Brain microvascular endothelial cell (primary cell): ENCODE measurements around the gene SP8.

ENCODE experiments used
- DNase-seq: peaks from one replicate; pipeline ENCODE4 v3.0.0-alpha.2; 2020
- H3K27ac ChIP-seq: fragments of 250-450 bp; sonication (Bioruptor Pico); 2 replicates; pipeline ENCODE4 v1.5.1; 2020; ENCODE audit warnings: mild to moderate bottlenecking, moderate library complexity
- H3K27me3 ChIP-seq: fragments of 250-450 bp; sonication (Bioruptor Pico); replicated peaks from 2 replicates; pipeline ENCODE4 v1.5.1; 2020; ENCODE audit warnings: mild to moderate bottlenecking
- H3K36me3 ChIP-seq: fragments of 250-450 bp; sonication (Bioruptor Pico); replicated peaks from 2 replicates; pipeline ENCODE4 v1.5.1; 2020; ENCODE audit warnings: mild to moderate bottlenecking
- H3K4me3 ChIP-seq: 2 replicates; pipeline ENCODE4 v1.5.1; 2011; ENCODE audit warnings: low read depth, mild to moderate bottlenecking, control low read depth, low read length, moderate library complexity
- in situ Hi-C: cut with HindIII; loops from 2 replicates; pipeline ENCODE4 v1.10.0; 2017; ENCODE audit warnings: low sequenced_read_pairs, low pct_ligation_motif_present
- TF ChIP-seq, protein P1 (sequence below): IDR thresholded peaks from 2 replicates; pipeline ENCODE4 v1.5.1; 2011; ENCODE audit warnings: low read depth, mild to moderate bottlenecking, moderate library complexity, low read length, control low read depth, inconsistent platforms; ENCODE audit errors: missing control alignments

SP8 gene

DNA sequence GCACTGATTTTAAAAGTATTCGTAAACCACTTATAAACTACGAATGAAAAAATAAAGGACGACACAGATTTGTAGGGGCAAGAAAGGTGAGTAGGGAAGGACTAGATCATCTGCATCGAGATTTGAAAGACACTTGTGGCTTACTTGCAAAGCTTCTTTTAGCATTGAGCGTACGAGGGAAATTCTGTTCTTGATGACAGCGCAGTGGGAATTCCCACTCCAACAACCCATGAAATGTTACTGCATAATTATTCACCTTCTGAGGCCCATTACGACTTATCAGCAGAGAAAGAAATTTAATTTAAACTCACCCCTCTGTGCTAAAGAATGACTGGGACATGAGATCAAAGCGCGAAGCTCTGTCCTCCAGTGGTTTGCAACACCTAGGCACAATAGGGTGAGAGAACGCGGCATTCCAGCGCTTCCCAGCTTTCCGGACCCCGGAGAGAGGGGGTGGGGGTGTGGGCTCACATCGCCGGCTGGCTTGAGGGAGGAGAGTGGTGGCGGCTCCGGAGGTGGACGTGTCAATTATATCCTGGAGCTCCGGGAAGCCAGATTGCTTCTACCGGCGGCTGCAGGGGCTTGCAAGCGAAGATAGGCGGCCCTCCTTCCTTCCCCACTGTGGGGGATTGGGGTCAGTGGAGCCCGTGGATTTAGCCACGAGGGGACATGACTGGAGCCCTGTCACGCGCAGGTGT, 10.3 kb downstream of the SP8 start:
- TF ChIP-seq, protein P1, sequence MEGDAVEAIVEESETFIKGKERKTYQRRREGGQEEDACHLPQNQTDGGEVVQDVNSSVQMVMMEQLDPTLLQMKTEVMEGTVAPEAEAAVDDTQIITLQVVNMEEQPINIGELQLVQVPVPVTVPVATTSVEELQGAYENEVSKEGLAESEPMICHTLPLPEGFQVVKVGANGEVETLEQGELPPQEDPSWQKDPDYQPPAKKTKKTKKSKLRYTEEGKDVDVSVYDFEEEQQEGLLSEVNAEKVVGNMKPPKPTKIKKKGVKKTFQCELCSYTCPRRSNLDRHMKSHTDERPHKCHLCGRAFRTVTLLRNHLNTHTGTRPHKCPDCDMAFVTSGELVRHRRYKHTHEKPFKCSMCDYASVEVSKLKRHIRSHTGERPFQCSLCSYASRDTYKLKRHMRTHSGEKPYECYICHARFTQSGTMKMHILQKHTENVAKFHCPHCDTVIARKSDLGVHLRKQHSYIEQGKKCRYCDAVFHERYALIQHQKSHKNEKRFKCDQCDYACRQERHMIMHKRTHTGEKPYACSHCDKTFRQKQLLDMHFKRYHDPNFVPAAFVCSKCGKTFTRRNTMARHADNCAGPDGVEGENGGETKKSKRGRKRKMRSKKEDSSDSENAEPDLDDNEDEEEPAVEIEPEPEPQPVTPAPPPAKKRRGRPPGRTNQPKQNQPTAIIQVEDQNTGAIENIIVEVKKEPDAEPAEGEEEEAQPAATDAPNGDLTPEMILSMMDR: no peak
- Histone ChIP-seq H3K4me3 (no peak overlapping the region), H3K27ac (no peak overlapping the region), H3K27me3 (peaks cover 58% of the 10 kb centered on the region), H3K36me3 (no peaks in the 10 kb centered on the region)
- no peak for DNase-seq
- in situ Hi-C loops: no loop called here

DNA sequence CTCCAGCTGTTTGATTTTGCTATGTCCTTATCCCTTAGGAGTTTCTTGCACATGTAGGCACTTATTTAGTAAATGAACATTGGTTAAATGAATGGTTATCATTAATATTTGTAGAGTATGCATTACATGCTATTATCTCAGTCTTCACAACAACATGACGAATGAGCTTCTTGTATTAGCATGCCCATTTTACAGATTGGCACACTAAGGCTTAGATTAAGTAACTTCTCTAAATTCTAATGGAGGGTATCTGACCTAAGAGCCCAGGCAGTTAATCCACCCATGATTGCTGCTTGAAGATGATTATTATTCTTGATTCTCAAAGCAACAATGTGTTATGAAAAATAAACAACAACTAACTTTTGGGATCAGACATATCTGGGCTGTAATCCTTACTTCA, 32.7 kb downstream of the SP8 start:
- Histone ChIP-seq H3K27ac (no peak overlapping the region), H3K36me3 (no peaks in the 10 kb centered on the region), H3K27me3 (no peaks in the 10 kb centered on the region), H3K4me3 (no peak overlapping the region)
- DNase-seq: no peak
- in situ Hi-C loops: no loop called here
- TF ChIP-seq, protein P1: no peak

DNA sequence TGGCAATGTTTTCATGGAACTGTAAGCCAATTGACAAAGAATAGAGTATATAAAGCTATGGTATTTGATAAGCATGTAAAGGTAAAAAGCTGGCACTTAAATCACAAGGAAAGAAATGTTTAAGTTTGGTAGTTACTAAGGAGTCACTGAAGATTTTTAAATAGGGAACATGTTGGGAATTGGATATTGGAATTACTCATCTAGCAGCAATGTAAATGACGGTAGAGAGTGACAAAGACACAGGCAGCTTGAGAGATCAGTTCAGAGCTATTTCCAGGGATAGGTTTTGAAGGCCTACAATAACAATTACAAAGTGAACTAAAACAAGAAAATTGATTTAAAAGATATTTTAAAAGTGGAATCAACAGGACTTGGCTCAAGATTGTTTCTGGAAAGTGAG, 36.8 kb downstream of the SP8 start:
- no peaks in the 10 kb centered on the region for H3K27me3 ChIP-seq
- no peak for DNase-seq
- in situ Hi-C loops: no loop called here

DNA sequence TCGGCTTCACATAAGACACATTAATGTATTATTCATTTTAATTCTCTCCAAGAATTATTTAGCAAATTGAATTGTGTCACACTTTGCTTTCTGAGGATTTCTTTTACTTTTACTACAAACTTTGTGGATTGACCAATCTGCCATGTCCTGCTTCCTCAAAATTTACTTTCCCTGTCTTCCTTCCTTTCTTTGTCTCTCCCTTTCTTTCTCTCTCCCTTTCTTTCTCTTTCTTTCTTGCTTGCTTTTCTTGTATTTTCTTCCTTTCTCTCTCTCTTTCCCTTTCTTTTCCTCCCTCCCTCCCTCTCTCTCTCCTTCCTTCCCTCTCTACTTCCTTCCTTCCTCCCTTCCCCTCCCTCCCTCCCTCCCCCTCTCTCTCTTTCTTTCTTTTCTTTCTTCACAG, 37.8 kb downstream of the SP8 start:
- no peak for DNase-seq
- Histone ChIP-seq H3K36me3 (no peaks in the 10 kb centered on the region), H3K27me3 (no peaks in the 10 kb centered on the region), H3K4me3 (no peak overlapping the region), H3K27ac (no peak overlapping the region)
- in situ Hi-C loops: no loop called here
- TF ChIP-seq, protein P1: no peak

More for the DNA sequence above, 36.8 kb downstream of the SP8 start:
- Histone ChIP-seq H3K36me3 (no peaks in the 10 kb centered on the region), H3K27ac (no peak overlapping the region), H3K4me3 (no peak overlapping the region)
- TF ChIP-seq, protein P1: no peak

DNA sequence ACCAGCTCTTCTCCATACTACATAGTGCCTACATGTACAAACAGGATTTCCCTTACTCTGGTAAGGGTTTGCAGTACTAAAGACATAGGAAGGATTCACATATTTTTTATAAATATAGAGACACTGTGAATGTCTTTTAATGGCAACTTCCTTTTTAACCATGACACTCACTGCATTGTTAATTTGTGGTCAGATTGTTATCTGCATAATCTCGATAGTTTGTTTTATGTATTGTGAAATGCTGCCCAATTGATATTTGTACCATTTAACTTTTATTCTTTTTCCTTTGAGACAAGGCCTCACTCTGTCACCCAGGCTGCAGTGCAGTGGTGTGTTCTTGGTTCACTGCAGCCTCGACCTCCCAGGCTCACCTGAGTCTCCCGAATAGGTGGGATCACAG, 39.7 kb downstream of the SP8 start:
- no peaks in the 10 kb centered on the region for H3K36me3 ChIP-seq
- in situ Hi-C loops: no loop called here

More for the DNA sequence above, 39.7 kb downstream of the SP8 start:
- no peak for DNase-seq
- H3K4me3 ChIP-seq: no peak overlapping the region
- TF ChIP-seq, protein P1: no peak
- no peak overlapping the region for H3K27ac ChIP-seq
- H3K27me3 ChIP-seq: no peaks in the 10 kb centered on the region
